GM21381 (cell line): ENCODE results near the gene ACOT12.
"Not testable (repeated sequence)": the region's sequence is repeated elsewhere in the genome, so short reads cannot be mapped to it uniquely, and the experiment has no call there.

Experiments used
- ATAC-seq: cut with Tn5 transposase; IDR thresholded peaks from one replicate; pipeline ENCODE4 v1.9.1; 2021; ENCODE audit warnings: mild to moderate bottlenecking, moderate library complexity; ENCODE audit not compliant: unreplicated experiment

Gene ACOT12

DNA sequence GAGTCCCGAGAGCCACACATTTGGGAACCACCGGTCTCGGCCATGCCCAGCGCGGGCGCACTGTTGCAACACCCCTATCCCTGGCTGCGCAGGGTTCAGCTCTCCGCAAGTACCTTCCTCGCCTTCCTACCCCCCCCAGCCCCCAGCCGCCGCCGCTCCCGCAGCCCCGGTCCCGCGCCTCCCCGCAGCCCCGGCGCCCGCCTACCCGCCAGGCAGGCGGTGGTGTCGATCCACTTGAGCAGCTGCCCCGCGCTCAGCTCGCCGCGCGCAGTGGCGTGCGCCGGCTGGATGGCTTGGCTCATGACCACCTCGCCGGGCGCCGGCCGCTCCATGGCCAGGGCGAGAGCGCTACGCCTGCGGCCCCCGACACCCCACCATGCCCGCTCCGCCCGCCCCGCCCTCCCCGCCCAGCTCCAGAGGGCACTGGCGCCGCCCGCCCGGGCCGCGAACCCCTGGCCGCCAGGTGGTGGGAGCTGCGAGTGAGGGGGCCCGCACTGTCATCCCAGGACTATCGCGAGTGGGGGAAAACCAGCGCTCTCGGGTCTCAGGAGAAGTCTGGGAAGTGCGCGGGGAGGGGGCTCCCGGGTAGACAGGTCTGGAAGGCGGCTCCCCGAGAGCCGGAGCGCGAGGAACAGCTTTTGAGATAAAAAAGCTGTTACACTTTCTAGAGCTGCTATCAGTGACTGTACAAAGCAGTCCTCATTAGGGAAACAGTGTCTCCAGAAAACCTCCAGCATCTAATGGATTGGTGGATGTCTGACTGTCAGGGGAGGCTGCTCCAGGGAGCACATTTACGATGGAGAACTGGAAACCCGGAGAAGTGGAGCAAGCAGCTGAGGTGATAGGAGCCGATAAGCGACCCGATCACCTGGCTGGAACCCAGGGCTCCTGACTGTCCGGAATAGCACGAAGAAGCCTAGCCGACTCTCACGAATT, at the start of gene ACOT12:
Gene ACOT12 (minus strand): TSS at position 352 of the 936 bp plus-strand sequence. CDS start 20 bp downstream, at position 332.
- ATAC-seq, result no peak

DNA sequence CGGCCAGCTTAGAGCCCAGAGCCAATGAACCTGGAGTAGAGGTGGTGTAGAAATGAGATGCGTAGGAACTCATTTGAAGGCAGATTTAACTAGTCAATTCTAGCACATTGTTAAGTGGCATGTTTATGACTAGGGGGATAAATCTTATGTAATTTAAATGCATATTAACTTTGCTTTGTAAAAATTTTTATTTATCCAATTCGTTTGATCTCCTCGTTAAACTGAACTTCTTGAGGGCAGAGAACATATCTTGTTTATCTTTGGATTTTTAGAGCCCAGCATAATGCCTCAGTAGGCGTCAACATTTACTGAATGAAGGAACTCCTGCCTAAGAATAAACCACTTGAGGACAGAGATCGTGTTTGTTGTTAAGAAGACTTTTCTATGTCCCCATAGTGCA, 41.1 kb upstream of the ACOT12 start:
- ATAC-seq, result no peak

DNA sequence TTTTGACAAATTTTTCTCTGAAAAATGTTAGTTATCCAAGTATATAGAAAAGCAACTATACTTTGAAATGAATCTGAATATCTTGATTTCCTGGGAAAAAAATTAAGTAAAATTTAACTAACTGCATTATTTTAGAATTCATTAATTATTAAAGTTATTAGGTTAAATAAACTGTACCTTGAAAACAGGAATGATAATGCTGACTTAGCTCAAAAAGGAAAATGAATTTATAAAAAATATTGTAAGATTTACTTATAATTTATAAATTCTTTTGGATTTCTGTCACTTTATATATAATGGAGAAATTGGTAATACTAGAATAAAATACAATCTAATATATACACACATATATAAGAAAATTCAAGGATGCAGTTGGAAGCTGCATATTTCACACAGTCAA, 36.1 kb upstream of the ACOT12 start:
- no peak for ATAC-seq

DNA sequence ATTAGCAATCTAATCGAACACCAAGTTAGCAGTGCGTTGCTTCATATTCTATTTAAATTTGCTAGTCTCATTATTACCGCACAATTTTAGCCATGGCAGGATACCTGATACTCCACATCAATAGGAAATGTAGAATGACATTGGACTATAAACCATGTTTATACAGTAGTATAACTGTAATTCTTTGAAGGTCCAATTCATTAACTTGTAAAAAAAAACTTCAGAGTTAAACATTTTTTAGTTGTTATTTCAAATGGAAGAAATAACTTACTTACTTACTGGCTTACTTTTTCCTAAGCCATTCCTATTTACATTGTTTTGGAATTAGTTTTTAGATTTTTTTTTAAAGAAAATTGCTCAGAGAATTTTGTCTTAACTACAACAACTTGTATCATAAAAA, 35.4 kb upstream of the ACOT12 start:
- no peak for ATAC-seq

DNA sequence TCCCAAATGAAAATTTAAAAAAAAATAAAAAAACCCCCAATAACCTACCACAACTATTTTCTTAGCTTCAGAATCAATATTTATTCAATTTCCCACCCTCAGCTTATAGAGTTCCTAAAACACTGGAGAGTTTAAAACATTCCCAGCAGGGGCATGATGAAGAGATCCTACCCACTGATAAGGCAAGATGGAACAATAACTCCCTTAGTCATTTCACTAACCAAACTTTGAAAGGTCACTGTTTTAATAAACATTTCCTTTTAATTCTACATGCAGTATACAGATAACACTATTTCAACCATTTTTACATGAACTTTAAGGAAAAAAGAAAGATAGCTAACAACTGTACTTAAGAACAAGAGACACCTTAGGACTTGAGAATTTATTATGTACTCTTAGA, 34.9 kb upstream of the ACOT12 start:
- ATAC-seq, result no peak

DNA sequence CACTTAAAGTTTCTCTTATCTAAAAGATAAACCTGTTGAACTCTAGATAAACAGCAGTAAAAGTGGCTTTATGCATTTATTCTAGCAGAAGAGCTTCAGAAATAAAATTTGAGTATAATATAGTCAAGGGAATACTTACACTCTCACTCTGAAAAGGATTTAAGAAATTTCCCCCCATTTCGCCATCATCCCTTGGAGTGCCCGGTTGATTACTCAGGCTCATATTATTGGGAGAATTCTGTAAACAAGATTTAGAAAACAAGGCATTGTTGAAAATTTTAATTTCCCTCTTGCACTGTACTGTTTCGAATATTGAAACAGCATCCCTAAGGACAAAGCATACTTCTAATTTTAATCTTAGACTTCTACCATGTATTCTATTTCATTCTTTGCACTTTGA, 34.5 kb upstream of the ACOT12 start:
- no peak for ATAC-seq

DNA sequence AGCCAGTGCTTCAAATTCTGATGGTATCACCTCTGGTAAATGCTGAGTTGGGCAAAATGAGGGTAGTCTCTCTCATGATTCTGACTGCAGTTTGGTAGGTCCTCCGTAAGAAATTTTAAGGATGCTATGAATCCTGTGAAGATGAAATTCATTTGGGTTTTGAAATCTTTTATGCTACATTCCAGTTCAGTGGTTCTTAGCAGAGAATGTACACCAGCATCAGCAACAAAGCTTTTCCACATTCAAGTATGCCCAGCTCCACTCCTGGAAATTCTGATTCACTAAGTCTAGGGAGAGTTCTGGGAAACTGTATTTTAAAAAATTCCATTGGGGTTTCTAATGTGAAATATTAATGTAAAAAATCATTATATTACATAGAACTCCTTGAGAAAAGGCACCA, 33.6 kb upstream of the ACOT12 start:
- ATAC-seq, result no peak

DNA sequence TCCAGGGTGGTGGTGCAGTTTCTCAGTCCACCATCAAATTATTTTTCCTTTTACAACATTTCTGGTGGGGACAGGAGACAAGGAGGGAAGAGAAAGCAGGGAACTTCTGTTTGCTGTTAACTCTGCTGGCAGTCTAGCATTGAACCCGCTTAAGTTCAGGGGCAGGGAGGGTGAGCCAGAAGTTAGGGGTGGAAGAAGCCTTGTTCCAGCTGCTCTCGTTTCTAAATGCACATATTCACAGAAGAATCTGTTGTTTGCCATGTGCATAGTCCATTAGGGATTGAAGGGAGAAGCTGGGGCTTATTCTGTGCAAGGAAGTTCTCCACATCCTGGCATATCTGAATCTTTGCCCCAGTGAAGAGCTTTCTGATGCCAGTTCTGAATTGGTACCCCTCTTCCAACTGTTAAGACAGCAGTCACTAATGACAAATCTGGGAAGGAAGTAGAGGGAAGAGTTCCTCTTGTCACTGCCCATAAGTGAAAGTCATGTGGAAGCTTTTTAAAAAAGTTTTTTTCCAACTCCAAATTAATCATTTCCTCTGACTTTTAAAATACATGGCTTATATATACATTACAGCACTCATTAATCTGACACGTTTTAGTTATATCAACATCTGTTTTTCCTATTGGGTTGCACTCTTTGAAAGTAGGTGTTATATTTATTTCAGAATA, 32.6 kb upstream of the ACOT12 start:
- ATAC-seq, result no peak

DNA sequence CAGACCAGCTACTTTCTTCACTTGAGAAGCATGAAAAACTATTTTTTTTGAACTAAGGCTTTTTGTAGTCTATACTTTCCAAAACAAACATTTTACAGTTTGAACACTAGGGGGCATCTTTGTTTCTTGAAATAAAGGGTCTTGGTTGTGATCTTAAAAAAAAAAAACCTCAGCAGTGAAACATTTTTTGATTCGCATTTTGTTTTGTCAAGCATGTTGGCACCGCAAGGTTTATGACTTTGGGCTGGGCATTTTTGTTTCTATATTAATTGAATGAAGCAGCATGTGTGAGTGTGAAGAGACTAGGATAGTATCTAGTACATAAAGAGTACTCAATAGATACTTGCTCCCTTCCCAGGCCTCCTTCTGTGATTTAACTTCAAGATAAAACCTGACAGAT, 31.6 kb upstream of the ACOT12 start:
- no peak for ATAC-seq

DNA sequence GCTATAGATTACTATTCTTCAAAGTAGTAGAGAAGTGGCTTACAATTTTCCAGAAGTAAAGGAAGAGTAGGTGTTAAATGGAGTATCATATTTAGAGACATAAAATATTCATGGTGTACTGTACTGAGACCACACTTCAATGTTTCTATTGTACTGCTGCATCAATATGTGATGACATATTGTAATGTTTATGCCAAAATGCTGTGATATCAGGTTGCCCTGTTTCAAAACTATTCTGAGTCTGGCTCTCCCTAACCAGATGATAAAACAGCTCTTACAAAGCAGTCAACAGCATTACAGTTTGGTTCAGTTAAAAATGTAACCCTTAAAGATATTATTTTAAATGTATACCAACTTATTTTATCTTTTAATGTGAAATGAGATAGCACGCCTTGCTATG, 30.8 kb upstream of the ACOT12 start:
- ATAC-seq, result no peak

DNA sequence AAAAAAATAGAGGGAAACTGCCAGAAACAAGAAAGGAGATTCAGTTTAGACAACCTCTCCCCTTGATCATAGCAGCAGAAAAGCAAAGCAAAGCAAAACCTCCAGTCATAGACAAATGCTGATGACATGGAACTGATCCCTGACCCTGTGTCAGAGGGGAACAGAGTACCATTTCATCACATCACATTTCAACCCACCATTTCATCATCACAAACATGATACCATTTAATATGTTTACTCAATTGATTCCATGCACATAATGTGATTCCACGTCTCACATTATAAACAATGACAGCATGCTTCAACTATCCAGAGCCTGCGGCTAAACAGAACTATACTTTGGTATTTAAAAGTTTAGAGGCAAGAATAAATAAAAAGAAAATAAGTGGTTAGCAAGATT, 28.7 kb upstream of the ACOT12 start:
- ATAC-seq, result no peak

DNA sequence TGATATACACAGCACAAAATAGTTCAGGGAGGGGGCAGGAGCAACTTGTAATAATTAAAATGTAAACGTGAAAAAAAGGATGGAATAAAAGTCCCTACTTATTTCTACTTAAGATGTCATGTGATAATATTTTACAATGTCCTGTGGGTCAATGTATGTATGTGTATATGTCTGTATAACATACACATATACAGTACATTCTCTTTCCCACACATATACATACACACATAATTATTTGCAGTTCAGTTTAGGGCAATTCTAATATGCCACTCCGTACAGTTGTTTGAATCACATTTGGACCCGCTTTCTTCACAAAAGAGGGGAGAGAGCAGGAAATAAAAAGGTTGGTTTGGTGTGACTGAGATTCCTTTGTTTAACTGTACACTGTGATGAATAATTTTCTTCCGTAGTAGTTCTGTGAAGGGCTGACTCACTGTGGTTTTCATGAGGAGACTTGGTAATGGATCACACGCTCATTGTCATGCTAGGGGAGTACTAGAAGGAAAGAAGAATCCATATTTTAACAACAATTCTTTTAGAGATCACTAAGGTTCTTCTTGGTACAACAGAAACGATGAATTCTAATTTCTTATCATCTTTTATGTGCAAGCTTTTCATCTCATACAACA, 26.2 kb upstream of the ACOT12 start:
- ATAC-seq, result no peak

DNA sequence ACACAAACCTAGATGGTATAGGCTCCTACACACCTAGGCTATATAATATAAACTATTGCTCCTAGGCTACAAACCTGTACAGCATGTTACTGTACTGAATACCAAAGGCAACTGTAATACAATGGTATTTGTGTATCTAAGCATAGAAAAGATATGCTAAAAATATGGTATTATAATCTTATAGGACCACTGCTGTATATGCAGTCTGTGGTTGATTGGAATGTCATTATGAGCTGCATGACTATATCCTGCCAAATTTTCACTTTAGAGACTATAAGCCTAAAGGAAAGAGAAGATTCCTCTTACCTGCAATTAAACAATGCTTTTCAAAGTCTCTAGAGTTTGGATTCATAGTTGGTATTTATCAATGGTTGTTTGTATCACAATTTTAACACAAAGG, 24.7 kb upstream of the ACOT12 start:
- no peak for ATAC-seq

DNA sequence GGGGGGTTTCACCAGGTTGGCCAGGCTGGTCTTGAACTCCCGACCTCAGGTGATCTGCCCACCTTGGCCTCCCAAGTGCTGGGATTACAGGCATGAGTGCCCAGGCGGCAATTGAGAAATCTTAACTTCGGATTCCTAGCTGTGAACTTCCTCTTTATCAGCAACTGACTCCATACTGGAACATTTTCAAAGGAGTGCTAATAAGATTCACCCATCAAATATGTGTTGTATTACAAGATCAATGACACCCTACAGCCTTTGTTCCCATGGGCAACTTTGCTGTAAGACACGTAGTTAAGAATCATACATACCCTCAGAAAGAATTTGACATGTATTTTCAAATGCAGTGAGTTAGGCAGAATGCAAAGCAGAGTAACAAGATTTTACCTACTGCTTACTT, 23.1 kb upstream of the ACOT12 start:
- no peak for ATAC-seq

DNA sequence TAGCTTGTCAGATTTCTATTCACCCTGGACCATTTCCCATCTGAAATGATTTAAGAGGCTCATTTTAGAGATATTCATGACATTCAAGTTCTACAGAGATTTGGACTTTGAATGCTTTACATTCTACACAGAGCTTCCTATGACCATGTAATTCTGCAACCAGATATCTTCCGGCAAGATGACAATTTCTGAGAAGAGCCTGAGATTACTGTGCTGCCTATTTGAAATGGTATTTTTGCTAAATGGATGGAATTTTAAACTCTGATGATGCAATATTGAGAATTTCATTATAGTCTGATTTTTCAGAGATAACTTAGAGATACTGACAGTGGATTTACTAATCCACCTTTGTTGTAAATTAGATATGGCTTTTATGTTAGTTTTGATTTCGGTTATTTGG, 16.0 kb upstream of the ACOT12 start:
- no peak for ATAC-seq

DNA sequence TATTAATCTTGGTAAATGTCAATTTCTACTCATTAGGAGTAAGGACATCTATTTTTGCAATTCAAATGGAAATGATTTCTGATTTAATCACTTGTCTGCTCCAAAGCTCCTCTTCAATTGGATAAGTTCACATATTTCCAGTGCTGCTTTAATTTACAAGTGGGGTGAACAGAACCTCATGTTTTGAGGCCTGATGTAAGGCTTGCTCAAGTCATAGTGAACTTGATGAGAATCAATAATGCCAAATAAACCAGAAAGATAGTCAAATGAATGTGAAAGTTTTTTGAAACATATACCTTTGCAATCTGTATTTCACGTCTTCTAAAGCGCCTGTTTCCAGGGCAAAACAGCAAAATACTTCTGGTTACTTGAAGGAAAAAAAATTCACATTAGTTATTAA, 15.4 kb upstream of the ACOT12 start:
- no peak for ATAC-seq

DNA sequence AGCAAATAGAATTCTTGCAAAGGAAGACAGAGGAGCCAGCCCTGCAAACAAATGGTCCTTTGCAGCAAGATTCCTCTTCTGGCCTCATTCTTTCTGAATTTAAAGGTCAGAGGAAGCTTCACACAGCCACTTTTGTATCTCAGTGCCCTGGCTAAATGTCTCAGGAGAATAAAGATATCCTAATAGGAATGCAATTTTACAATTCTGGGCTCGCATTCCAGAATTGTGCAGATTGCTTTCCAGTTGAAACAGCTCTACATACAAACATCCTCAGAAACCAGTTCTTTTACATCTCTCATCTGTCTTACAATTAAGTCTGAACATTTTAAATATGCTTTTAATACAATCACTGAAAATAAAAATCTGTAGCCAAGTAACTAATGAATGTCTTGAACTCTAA, 14.6 kb upstream of the ACOT12 start:
- no peak for ATAC-seq

DNA sequence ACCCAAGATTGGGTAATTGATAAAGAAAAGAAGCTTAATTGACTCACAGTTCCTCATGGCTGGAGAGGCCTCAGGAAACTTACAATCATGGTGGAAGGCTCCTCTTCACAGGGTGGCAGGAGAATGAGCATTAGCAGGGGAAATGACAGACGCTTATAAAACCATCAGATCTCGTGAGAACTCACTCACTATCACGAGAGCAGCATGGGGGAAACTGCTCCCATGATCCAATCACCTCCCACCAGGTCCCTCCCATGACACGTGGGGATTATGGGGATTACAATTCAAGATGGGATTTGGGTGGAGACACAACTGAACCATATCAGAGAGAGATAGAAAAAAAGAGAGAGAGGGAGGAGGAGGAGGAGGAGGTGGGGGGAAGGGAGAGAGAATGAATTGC, 13.9 kb upstream of the ACOT12 start:
- not testable (repeated sequence) for ATAC-seq

DNA sequence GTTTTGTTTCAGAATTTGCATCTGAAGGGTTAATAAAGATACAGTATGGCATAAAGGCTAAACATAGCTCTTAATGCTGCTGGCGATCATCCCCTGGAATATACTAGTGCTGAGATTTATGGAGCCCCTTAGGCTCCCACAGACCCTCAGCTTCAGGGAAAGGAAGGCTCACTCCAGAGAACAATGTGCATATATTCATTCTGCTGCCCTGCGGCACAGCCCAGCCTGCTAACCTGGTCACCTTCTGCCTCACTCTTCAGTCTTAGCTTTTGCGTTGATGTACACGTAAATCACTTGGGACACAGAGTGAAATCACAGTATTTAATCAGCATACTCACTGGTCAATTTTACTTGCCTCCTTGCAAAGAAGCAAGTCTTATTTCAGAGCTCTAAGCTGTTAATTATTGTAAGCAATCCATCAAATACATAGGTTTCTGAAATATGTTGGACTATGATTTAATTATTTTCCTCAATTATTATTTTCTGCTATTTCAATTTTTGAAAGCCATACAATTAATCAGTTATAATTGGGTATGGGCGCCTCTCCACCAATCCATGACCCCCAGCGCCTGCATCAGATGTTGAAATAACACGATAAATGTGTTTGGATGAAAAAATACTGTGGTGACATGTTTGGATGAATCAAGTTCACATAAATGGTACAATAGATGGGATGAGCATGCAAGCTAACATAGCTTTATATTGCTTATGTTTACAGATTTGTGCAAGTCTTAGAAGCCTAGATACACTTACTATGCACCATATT, 11.4 kb upstream of the ACOT12 start:
- ATAC-seq, result no peak

DNA sequence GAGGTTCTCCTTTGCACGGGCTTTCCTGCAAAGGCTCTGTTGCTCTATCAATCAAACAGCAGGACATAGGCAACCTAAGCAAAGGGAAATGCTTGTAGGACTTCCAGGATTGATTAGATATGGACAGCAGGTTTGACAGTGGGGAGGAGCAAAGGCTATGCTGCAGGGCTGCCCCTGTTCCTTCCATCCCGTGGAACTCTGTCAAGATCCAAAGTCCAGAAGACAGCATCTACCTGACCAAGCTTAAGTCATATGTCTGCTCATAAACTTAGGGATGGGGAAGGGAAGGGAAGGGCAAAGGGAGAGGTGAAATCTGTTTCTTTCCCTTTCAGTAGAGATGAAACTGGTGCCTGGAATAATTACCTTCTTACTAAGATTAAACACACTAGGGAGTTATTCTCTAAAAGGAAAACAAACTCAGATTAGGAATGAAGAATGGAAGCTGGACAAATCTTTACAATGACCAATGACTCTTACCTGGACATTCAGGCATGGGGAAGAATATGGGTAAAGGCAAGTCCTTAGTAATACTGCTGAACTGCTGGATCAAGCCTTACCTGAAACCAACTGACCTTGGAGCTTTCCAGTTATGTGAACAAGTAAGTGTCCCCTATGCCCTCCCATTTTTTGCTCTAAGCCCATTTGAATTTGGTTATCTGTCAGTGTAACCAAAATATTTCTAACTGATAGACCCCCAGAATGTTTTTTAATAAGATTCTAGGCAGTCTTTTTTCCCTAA, 8.4 kb upstream of the ACOT12 start:
- no peak for ATAC-seq
